Right atrium auricular region (tissue), 2 donors: ENCODE measurements around the gene FOXL2NB. TPM values are rescaled to one million over a fixed set of nuclear protein-coding genes. Genes with fewer than 3 reads are reported as not detected.

Experiments used
- DNase-seq: peaks from one replicate; pipeline ENCODE4 v3.0.0-alpha.2; 2019; ENCODE audit warnings: low spot score
- H3K27ac ChIP-seq, 2 donors: fragments of 200-600 bp; sonication (generic); 1 replicate in 1 of 2; 2 replicates in 1 of 2; pipeline ENCODE4 v1.5.1; 2016 to 2019
- H3K27me3 ChIP-seq, 2 donors: fragments of 200-600 bp; sonication (generic); one replicate each; pipeline versions ENCODE4 v1.5.1 to v1.6.0; 2017 to 2019
- H3K36me3 ChIP-seq: fragments of 200-600 bp; sonication (generic); one replicate; pipeline ENCODE4 v1.5.1; 2016
- H3K4me1 ChIP-seq, 2 donors: fragments of 200-600 bp; sonication (generic); one replicate each; pipeline versions ENCODE4 v1.5.1 to v1.6.0; 2017 to 2019
- H3K4me3 ChIP-seq, 2 donors: fragments of 200-600 bp; sonication (generic); 1 replicate in 1 of 2; 2 replicates in 1 of 2; pipeline ENCODE4 v1.5.1; 2017 to 2019; ENCODE audit warnings: mild to moderate bottlenecking in 1 of 2, moderate library complexity in 1 of 2
- H3K9me3 ChIP-seq, 2 donors: fragments of 200-600 bp; sonication (generic); one replicate each; pipeline ENCODE4 v1.5.1; 2019
- total RNA-seq, 2 donors: library from RNA; depleted of rRNA; stranded (reverse); fragments of >200 nt; gene quantifications; one replicate each; pipeline ENCODE4 v1.1.0, GENCODE V29; 2016
- TF ChIP-seq, protein P1 (sequence below), 2 donors: fragments of 200-600 bp; sonication (generic); IDR thresholded peaks; one replicate each; pipeline ENCODE4 v1.5.1; 2019; ENCODE audit warnings: antibody characterized with exemption in 2 of 2

FOXL2NB gene
- total RNA-seq: not detected

DNA sequence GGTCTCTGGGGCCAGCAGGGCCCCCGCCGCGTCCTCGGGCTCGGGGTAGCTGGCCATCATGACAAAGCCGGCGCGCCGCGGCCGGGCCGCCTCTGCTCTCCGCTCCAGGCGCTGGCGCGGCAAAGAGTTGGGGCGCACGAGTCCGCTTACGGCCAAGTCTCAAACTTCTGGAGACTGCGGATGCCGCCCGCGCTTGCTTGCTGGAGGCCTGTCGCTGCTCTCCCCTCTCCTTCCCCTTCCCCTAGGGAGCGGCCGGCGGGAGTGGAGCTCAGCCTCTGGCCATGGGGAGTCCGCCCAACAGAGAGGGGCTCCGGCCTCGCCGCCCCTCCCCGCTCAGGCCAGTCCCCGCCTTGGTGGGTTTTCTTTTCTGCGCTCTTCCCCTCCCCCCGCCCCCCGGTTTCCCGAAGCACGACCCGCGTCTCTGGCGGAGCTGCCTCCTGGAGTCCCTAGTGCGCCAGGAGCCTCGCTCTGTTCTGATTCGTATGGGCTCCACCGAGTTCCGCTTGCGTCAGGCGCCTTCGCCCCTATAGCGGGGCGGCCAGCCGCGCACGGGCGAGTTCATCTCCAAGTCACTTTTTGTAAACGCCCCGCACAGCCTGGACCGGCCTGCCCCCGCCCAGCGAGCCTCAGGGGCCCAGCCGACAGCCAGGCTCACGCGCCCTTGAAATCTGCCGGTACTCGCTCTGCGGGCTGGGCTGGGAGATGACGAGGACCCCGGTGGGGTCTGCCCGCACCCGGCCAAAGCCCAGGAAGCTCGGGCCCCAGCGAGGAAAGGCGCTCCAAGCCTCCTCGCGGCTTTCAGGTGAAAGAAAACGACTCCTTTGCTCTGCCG lies at the start of gene FOXL2NB, which contains the start of gene FOXL2:
FOXL2NB (plus strand) TSS at position 555 of the 832 bp plus-strand sequence; CDS start at position 703, 148 bp downstream.
FOXL2 (minus strand) TSS at position 475 of the 832 bp plus-strand sequence; CDS start at position 60, 415 bp downstream.
- Histone ChIP-seq H3K9me3 (no peaks in the 10 kb centered on the region), H3K36me3 (no peaks in the 10 kb centered on the region), H3K4me1 (peaks cover 0 to 48% of the 10 kb centered on the region in 2 donors), H3K27ac (no peak within 1 kb of the TSS), H3K27me3 (peaks cover 50 to 84% of the 10 kb centered on the region in 2 donors), H3K4me3 (peak within 1 kb of the TSS; percentile 32 to 44)
- no peak for DNase-seq
- TF ChIP-seq, protein P1, sequence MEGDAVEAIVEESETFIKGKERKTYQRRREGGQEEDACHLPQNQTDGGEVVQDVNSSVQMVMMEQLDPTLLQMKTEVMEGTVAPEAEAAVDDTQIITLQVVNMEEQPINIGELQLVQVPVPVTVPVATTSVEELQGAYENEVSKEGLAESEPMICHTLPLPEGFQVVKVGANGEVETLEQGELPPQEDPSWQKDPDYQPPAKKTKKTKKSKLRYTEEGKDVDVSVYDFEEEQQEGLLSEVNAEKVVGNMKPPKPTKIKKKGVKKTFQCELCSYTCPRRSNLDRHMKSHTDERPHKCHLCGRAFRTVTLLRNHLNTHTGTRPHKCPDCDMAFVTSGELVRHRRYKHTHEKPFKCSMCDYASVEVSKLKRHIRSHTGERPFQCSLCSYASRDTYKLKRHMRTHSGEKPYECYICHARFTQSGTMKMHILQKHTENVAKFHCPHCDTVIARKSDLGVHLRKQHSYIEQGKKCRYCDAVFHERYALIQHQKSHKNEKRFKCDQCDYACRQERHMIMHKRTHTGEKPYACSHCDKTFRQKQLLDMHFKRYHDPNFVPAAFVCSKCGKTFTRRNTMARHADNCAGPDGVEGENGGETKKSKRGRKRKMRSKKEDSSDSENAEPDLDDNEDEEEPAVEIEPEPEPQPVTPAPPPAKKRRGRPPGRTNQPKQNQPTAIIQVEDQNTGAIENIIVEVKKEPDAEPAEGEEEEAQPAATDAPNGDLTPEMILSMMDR (IDR thresholded peaks at IDR 0.05): no peak

DNA sequence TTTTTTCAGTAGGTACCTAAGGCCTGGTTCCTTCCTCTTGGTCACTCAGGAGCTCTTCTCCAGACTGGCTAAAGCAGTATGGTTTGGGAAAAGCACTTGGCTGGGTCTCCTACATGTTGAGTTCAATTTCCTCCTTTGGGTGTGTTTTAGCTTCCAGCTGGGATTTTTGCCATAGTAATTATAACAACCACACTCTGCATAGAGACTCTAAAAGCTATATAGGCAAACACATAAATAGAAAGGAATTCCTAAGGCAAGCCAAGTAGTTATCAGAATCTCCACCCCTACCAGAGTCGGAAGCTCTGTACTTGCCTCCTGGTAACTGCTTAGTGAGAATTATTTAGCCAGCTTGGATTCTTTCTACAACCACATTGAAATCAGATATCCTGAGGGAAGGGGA lies 48.7 kb upstream of the FOXL2NB start:
- Histone ChIP-seq H3K4me3 (no peak overlapping the region), H3K9me3 (no peaks in the 10 kb centered on the region), H3K27ac (peak overlapping the region in 1 of 2 donors; percentile 51), H3K36me3 (no peaks in the 10 kb centered on the region), H3K4me1 (peaks cover 0 to 12% of the 10 kb centered on the region in 2 donors), H3K27me3 (no peaks in the 10 kb centered on the region)
- DNase-seq: no peak
- TF ChIP-seq, protein P1 (IDR thresholded peaks at IDR 0.05): no peak

DNA sequence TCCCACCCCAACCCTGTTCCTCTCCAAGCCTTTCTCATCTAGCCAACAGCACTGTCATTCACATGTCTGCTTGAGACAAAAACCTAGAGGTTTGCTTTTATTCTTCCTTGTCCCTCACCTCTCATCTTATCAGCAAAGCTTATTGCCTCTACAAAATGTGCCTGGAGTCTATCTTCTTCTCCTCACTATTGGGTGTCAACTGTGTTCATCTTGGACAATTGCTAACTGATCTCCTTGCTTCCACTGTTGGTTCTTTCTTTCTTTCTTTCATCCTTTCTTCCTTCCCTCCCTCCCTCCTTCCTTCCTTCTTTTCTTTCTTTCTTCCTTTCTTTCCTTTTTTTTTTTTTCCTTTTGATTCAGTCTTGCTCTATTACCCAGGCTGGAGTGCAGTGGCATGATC lies 48.3 kb upstream of the FOXL2NB start:
- peaks cover 0 to 12% of the 10 kb centered on the region in 2 donors for H3K4me1 ChIP-seq
- no peaks in the 10 kb centered on the region for H3K27me3 ChIP-seq
- no peak overlapping the region for H3K4me3 ChIP-seq
- H3K27ac ChIP-seq: peak overlapping the region in 1 of 2 donors; percentile 51
- DNase-seq: no peak
- H3K36me3 ChIP-seq: no peaks in the 10 kb centered on the region
- TF ChIP-seq, protein P1 (IDR thresholded peaks at IDR 0.05): no peak
- no peaks in the 10 kb centered on the region for H3K9me3 ChIP-seq

DNA sequence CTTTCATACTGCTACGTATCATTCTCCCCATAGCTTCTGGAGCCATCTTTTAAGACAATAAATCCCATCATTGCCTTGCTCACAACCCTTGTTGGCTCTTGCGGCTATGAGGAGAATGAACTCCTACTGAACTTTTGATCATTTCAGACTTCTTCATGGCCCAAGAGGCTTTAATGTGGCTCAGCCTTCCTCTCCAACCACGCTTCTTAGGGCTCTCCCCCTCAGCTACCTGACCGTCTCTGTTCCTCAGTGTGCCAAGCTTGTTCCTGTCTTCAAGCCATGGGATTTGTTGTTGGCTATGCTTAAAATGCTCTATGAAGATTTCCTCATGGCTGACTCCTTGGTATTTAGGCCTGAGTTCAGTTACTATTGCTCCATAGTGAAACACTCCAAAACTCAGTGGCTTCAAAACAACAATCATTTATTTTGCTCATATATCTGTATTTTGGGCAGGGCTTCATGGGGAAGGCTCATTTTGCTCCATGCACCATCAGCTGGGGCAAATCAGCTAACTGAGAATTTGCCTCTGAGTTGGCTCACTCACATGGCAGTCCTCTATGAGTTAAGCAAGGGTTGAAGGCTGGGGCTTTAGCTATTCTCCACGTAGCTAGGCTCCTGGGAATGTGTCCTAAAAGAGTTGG lies 47.5 kb upstream of the FOXL2NB start:
- Histone ChIP-seq H3K36me3 (no peaks in the 10 kb centered on the region), H3K27me3 (no peaks in the 10 kb centered on the region), H3K4me1 (peaks cover 0 to 12% of the 10 kb centered on the region in 2 donors), H3K27ac (no peak overlapping the region), H3K9me3 (no peaks in the 10 kb centered on the region), H3K4me3 (no peak overlapping the region)
- no peak for DNase-seq
- TF ChIP-seq, protein P1 (IDR thresholded peaks at IDR 0.05): no peak

DNA sequence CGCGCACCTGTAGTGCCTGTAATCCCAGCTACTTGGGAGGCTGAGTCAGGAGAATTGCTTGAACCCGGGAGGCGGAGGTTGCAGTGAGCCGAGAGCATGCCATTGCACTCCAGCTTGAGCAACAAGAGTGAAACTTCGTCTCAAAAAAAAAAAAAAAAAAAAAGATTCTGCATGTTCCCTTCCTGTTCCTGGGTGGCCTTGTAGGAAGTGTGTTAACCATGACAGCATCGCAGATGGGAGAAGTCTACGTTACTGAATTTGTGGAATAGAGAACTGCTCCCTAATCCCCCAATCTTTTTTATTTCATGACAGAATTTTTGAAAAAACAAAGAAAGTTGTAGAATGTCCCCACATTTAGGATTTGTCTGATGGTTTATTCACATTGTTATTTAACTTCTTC lies 45.5 kb upstream of the FOXL2NB start:
- Histone ChIP-seq H3K4me3 (no peak overlapping the region), H3K9me3 (no peaks in the 10 kb centered on the region), H3K27ac (no peak overlapping the region), H3K36me3 (no peaks in the 10 kb centered on the region), H3K27me3 (no peaks in the 10 kb centered on the region), H3K4me1 (peaks cover 0 to 12% of the 10 kb centered on the region in 2 donors)
- TF ChIP-seq, protein P1 (IDR thresholded peaks at IDR 0.05): no peak
- no peak for DNase-seq
